ENCODE measurements around the gene KCNH2.

DNA sequence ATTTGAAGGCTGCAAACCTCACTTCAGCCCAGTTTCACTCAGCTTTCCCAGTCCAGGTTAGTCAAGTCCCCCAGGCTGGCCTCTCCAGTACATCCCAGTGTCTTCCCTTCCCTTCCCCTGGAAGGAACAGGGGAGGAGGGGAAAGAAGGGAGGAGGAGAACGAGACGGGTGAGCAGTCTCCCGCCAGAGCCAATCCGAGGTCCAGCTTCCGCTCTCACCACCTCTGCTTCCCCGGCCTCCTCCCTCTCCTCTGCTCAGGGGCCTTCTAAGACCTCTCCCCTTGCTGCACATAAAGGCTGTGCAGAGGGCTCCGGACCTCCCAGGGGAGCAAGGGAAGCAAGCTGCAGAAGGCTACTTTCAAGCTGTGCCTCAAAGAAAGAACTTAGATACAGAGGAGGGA, 42.1 kb upstream of the KCNH2 start:
- TF ChIP-seq, protein P1, sequence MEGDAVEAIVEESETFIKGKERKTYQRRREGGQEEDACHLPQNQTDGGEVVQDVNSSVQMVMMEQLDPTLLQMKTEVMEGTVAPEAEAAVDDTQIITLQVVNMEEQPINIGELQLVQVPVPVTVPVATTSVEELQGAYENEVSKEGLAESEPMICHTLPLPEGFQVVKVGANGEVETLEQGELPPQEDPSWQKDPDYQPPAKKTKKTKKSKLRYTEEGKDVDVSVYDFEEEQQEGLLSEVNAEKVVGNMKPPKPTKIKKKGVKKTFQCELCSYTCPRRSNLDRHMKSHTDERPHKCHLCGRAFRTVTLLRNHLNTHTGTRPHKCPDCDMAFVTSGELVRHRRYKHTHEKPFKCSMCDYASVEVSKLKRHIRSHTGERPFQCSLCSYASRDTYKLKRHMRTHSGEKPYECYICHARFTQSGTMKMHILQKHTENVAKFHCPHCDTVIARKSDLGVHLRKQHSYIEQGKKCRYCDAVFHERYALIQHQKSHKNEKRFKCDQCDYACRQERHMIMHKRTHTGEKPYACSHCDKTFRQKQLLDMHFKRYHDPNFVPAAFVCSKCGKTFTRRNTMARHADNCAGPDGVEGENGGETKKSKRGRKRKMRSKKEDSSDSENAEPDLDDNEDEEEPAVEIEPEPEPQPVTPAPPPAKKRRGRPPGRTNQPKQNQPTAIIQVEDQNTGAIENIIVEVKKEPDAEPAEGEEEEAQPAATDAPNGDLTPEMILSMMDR (IDR thresholded peaks at IDR 0.05) = no peak
- TF ChIP-seq POLR2A (IDR thresholded peaks at IDR 0.05) = no peak

Measured in lower leg skin (tissue), 3 donors.